Omental fat pad (tissue), 4 donors: ENCODE measurements around the gene TCFL5. TPM values are rescaled to one million over a fixed set of nuclear protein-coding genes. Genes with fewer than 3 reads are reported as not detected.
A peak's percentile ranks its signal among the peaks of the same experiment; 100 is the strongest.

Experiments
- ATAC-seq: fragments of 150-250 bp; one replicate; pipeline ENCODE4 v1.9.1; 2016; ENCODE audit warnings: mild to moderate bottlenecking, moderate library complexity; ENCODE audit not compliant: low FRiP score
- DNase-seq: peaks from one replicate; pipeline ENCODE4 v3.0.0-alpha.2; 2019; ENCODE audit warnings: low spot score
- CTCF ChIP-seq, 3 donors: fragments of 450-650 bp; IDR thresholded peaks; one replicate each; pipeline ENCODE4 v1.5.1; 2016 to 2017; ENCODE audit warnings: antibody characterized with exemption in 3 of 3, mild to moderate bottlenecking in 3 of 3, moderate library complexity in 2 of 3
- total RNA-seq, 4 donors: library from RNA; depleted of rRNA; stranded (reverse); fragments of >200 nt; gene quantifications; one replicate each; pipeline ENCODE4 v1.1.0, GENCODE V29; 2016

Gene TCFL5
- total RNA-seq, 4 donors from 2014 or later, result 6.1 to 7.7 (median 6.3) TPM

GRCh38 chr20:62895539-62895938 lies 33.9 kb upstream of the TCFL5 start:
- DNase-seq, result no peak
- no peak for ATAC-seq
- no peak for TF ChIP-seq CTCF (IDR thresholded peaks at IDR 0.05)

GRCh38 chr20:62894261-62894660 lies 32.6 kb upstream of the TCFL5 start:
- no peak for TF ChIP-seq CTCF (IDR thresholded peaks at IDR 0.05)
- DNase-seq (no peak), ATAC-seq (no peak)

- ATAC-seq (peak; percentile 33), DNase-seq (no peak)
- TF ChIP-seq CTCF (IDR thresholded peaks at IDR 0.05), result no peak
Observed at GRCh38 chr20:62893700-62894099, 32.1 kb upstream of the TCFL5 start.

GRCh38 chr20:62892348-62893304 lies 31.0 kb upstream of the TCFL5 start:
- no peak for TF ChIP-seq CTCF (IDR thresholded peaks at IDR 0.05)
- ATAC-seq (no peak), DNase-seq (no peak)

- DNase-seq (no peak), ATAC-seq (no peak)
- no peak for TF ChIP-seq CTCF (IDR thresholded peaks at IDR 0.05)
Observed at GRCh38 chr20:62891111-62891510, 29.5 kb upstream of the TCFL5 start.

GRCh38 chr20:62890444-62890843 lies 28.8 kb upstream of the TCFL5 start:
- TF ChIP-seq CTCF (IDR thresholded peaks at IDR 0.05), result no peak
- ATAC-seq, result no peak

GRCh38 chr20:62889871-62890270 lies 28.2 kb upstream of the TCFL5 start:
- ATAC-seq, result no peak
- TF ChIP-seq CTCF (IDR thresholded peaks at IDR 0.05), result no peak
- DNase-seq, result no peak

More at GRCh38 chr20:62890444-62890843, 28.8 kb upstream of the TCFL5 start:
- no peak for DNase-seq
